Keratinocyte (primary cell): Measurements from ENCODE around the gene AHNAK2. TPM values are rescaled to one million over a fixed set of nuclear protein-coding genes. Genes with fewer than 3 reads are reported as not detected.

ENCODE experiments used
- DNase-seq: peaks from one replicate; pipeline ENCODE4 v3.0.0-alpha.2; 2011; ENCODE audit warnings: low read depth, missing footprints, low spot score
- FAIRE-seq: peaks from 2 replicates; lab custom pipeline; 2011; peaks lifted over from hg19 to GRCh38; lab: Jason Lieb, UNC
- H2AFZ ChIP-seq: 2 replicates; pipeline ENCODE4 v1.6.0; 2012; ENCODE audit warnings: low read length, control low read depth, inconsistent platforms; ENCODE audit not compliant: control insufficient read depth
- H3K27ac ChIP-seq: 2 replicates; pipeline ENCODE4 v1.5.1; 2011; ENCODE audit warnings: low read length; ENCODE audit not compliant: control insufficient read depth, insufficient read depth
- H3K27me3 ChIP-seq: 3 replicates; pipeline ENCODE4 v1.6.0; 2011; ENCODE audit warnings: low read length; ENCODE audit not compliant: control insufficient read depth, insufficient read depth; ENCODE audit errors: extremely low read depth
- H3K36me3 ChIP-seq, 2 experiments: 2 replicates in 1 of 2; 3 replicates in 1 of 2; pipeline ENCODE4 v1.5.1; 2011; ENCODE audit warnings: low read length in 2 of 2, mild to moderate bottlenecking in 1 of 2; ENCODE audit not compliant: control insufficient read depth in 2 of 2, insufficient read depth in 2 of 2; ENCODE audit errors: extremely low read depth in 1 of 2
- H3K4me1 ChIP-seq: 3 replicates; pipeline ENCODE4 v1.5.1; 2011; ENCODE audit warnings: low read length; ENCODE audit not compliant: control insufficient read depth, insufficient read depth; ENCODE audit errors: extremely low read depth
- H3K4me2 ChIP-seq: 3 replicates; pipeline ENCODE4 v1.6.0; 2011; ENCODE audit warnings: low read depth, low read length; ENCODE audit not compliant: control insufficient read depth, insufficient read depth; ENCODE audit errors: extremely low read depth
- H3K4me3 ChIP-seq, 3 experiments: fragments of 200-600 bp in 1 of 3; sonication (generic) in 1 of 3; 2 replicates in 2 of 3; 3 replicates in 1 of 3; pipeline ENCODE4 v1.5.1; 2011 to 2016; ENCODE audit warnings: low read length in 3 of 3, mild to moderate bottlenecking in 3 of 3, control low read depth in 2 of 3, inconsistent platforms in 1 of 3, low read depth in 1 of 3, mixed read lengths in 1 of 3, mixed run types in 1 of 3, moderate library complexity in 1 of 3; ENCODE audit not compliant: control insufficient read depth in 2 of 3, insufficient read depth in 2 of 3; ENCODE audit errors: extremely low read depth in 1 of 3
- H3K79me2 ChIP-seq: 2 replicates; pipeline ENCODE4 v1.6.0; 2012; ENCODE audit warnings: low read length; ENCODE audit not compliant: control insufficient read depth, insufficient read depth
- H3K9ac ChIP-seq: 3 replicates; pipeline ENCODE4 v1.6.0; 2011; ENCODE audit warnings: low read length; ENCODE audit not compliant: control insufficient read depth, insufficient read depth; ENCODE audit errors: extremely low read depth
- H3K9me1 ChIP-seq: 3 replicates; pipeline ENCODE4 v1.6.0; 2011; ENCODE audit warnings: low read length; ENCODE audit not compliant: control insufficient read depth, insufficient read depth; ENCODE audit errors: extremely low read depth
- H3K9me3 ChIP-seq: 2 replicates; pipeline ENCODE4 v1.5.1; 2012; ENCODE audit warnings: low read depth, low read length; ENCODE audit not compliant: control insufficient read depth
- H4K20me1 ChIP-seq: 3 replicates; pipeline ENCODE4 v1.6.0; 2011; ENCODE audit warnings: low read length; ENCODE audit not compliant: control insufficient read depth, insufficient read depth; ENCODE audit errors: extremely low read depth
- CTCF ChIP-seq, 3 experiments: IDR thresholded peaks in 1 of 3; conservative IDR thresholded peaks in 1 of 3; optimal IDR thresholded peaks in 1 of 3; 2 replicates in 2 of 3; 3 replicates in 1 of 3; pipeline versions ENCODE3 to v1.5.1; 2011; ENCODE audit warnings: low read length in 3 of 3, mild to moderate bottlenecking in 3 of 3, moderate library complexity in 2 of 3, control low read depth in 1 of 3, inconsistent platforms in 1 of 3; ENCODE audit not compliant: insufficient read depth in 2 of 3; ENCODE audit errors: extremely low read depth in 1 of 3
- EZH2 ChIP-seq: IDR thresholded peaks from one replicate; pipeline ENCODE4 v1.6.1; 2012; ENCODE audit warnings: inconsistent platforms, mild to moderate bottlenecking, low read length, moderate library complexity
- dilution Hi-C: fragments of 300-500 bp; cut with MboI; formaldehyde crosslinking; loops from one replicate; pipeline ENCODE4 v1.7.0; 2020; ENCODE audit warnings: low sequenced_read_pairs; ENCODE audit not compliant: extremely low pct_ligation_motif_present
- polyA plus RNA-seq, 5 experiments: library from polyadenylated mRNA; depleted of rRNA in 3 of 5; stranded (reverse) in 3 of 5; stranded (forward) in 1 of 5; unstranded in 1 of 5; fragments of >200 nt; gene quantifications; 1 replicate in 1 of 5; 2 replicates in 3 of 5; 3 replicates in 1 of 5; pipeline versions ENCODE4 v1.2.1 to v1.2.3, GENCODE V29; 2011 to 2012; ENCODE audit warnings: missing spikeins in 2 of 5, low read depth in 1 of 5, low replicate concordance in 1 of 5

AHNAK2 gene
- polyA plus RNA-seq, 1 donor (not counting 4 experiments of a cell fraction or from before 2014, with no cell fraction given): 164 TPM

DNA sequence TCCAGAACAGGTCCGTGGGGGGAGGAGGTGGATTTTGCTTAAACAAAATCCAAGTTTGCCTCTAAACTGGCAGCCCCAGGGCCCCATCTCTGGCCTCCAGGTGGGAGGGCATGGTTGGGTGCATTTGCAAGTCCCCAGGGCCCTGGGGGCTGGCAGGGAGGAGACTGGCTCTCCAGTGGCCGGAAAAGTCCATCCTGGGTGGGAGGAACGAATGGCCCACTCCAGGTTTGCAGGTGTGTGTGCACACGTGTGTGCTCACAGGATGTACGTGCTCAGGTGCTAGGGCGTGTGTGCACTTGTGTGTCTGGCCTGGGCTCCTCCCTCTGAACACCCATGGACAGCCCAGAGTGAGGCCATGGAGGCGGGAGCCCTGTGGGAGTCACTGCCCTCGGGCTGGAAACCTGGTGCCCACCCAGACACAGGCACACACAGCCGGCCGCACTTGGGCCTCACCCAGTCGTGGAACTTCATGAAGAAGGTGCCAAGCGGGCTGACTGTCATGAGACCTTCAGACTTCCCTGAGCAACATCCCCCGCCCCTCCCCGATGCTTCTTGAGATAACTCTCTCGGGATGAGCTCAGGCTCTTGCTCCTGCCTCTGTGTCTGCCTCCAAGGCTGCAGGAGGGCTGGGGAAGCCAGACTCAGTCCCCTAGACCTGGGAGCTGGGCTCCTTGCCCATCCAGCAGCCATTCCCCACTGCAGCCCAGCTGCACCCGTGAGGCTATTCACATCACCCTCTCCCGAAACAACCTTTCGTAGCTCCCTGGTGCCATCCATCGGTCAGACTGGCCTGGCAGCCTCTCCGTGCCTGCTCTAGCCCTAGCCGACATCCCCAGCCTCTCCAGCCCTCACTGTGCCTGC is 9.4 kb downstream of the AHNAK2 start:
- peaks cover 8 to 14% of the 10 kb centered on the region in 2 experiments for H3K36me3 ChIP-seq
- TF ChIP-seq CTCF (optimal IDR thresholded peaks at IDR 0.05 in 1 of 3, IDR thresholded peaks at IDR 0.05 in 1 of 3, conservative IDR thresholded peaks at IDR 0.05 in 1 of 3; ENCODE audit: extremely low read depth in 1 of 3, insufficient read depth in 2 of 3, low read length in 3 of 3) (peak in 2 of 3 experiments; percentile 27 to 42), EZH2 (no peak)
- H3K9me3 ChIP-seq: no peaks in the 10 kb centered on the region
- H3K9me1 ChIP-seq: peaks cover 4% of the 10 kb centered on the region
- H3K4me3 ChIP-seq: peak overlapping the region; percentile 93 to 94 (median 93)
- H3K4me2 ChIP-seq: peak overlapping the region; percentile 99
- H3K79me2 ChIP-seq: peaks cover 74% of the 10 kb centered on the region
- H2AFZ ChIP-seq: no peak overlapping the region
- H3K27me3 ChIP-seq: no peaks in the 10 kb centered on the region
- H4K20me1 ChIP-seq: peaks cover 8% of the 10 kb centered on the region
- dilution Hi-C loops: no loop called here
- H3K27ac ChIP-seq: peak overlapping the region; percentile 98
- peak; percentile 95 for DNase-seq
- peak; percentile 93 for FAIRE-seq
- peak overlapping the region; percentile 100 for H3K9ac ChIP-seq
- peaks cover 70% of the 10 kb centered on the region for H3K4me1 ChIP-seq

DNA sequence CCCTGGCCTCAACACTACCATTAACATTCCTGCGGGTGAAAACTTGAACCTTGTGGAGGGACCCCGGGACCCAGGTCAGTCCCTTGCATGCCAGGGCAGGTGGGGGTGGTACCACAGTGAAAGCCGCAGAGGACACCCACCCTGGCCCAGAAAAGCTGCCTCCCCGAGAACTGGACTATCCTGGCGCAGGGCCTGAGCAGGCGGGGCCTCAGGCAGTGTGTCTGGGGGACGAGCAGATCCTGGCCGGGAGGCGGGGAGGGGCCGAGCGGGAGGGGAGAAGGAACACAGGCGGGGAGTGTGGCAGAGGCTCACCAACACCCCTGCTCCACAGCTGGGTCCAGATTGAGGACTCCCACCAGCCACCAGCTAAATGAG is 10.0 kb downstream of the AHNAK2 start:
- Histone ChIP-seq H3K4me1 (peaks cover 65% of the 10 kb centered on the region), H3K9ac (peak overlapping the region; percentile 100), H2AFZ (no peak overlapping the region), H3K9me3 (no peaks in the 10 kb centered on the region), H4K20me1 (peaks cover 8% of the 10 kb centered on the region), H3K9me1 (peaks cover 4% of the 10 kb centered on the region), H3K27me3 (no peaks in the 10 kb centered on the region), H3K27ac (peak overlapping the region; percentile 98), H3K79me2 (peaks cover 78% of the 10 kb centered on the region), H3K4me2 (peak overlapping the region; percentile 99), H3K36me3 (peaks cover 8 to 14% of the 10 kb centered on the region in 2 experiments), H3K4me3 (peak overlapping the region; percentile 93 to 94 (median 93))
- FAIRE-seq: peak; percentile 36
- DNase-seq: no peak
- dilution Hi-C loops: no loop called here
- TF ChIP-seq CTCF (optimal IDR thresholded peaks at IDR 0.05 in 1 of 3, IDR thresholded peaks at IDR 0.05 in 1 of 3, conservative IDR thresholded peaks at IDR 0.05 in 1 of 3; ENCODE audit: extremely low read depth in 1 of 3, insufficient read depth in 2 of 3, low read length in 3 of 3) (no peak), EZH2 (no peak)
